Tibial artery (tissue), 4 donors: Measurements from ENCODE around the gene VPS13D.

Source experiments
- DNase-seq, 2 donors: peaks; one replicate each; pipeline ENCODE4 v3.0.0-alpha.2; 2019
- H3K27ac ChIP-seq, 2 donors: fragments of 200-600 bp; sonication (generic) in 1 of 2; 1 replicate in 1 of 2; 2 replicates in 1 of 2; pipeline ENCODE4 v1.5.1; 2018 to 2019; ENCODE audit warnings: mild to moderate bottlenecking in 1 of 2
- H3K27me3 ChIP-seq, 2 donors: fragments of 200-600 bp; sonication (generic) in 1 of 2; one replicate each; pipeline versions ENCODE4 v1.5.1 to v1.6.0; 2016 to 2019
- H3K36me3 ChIP-seq, 3 donors: fragments of 200-600 bp; sonication (generic) in 2 of 3; one replicate each; pipeline ENCODE4 v1.5.1; 2016 to 2019; ENCODE audit warnings: mild to moderate bottlenecking in 2 of 3
- H3K4me1 ChIP-seq, 4 donors: fragments of 200-600 bp; sonication (generic) in 2 of 4; 1 replicate in 3 of 4; 2 replicates in 1 of 4; pipeline ENCODE4 v1.5.1; 2016 to 2019
- H3K4me3 ChIP-seq, 2 donors: fragments of 200-600 bp; sonication (generic) in 1 of 2; 1 replicate in 1 of 2; 2 replicates in 1 of 2; pipeline ENCODE4 v1.5.1; 2018 to 2019; ENCODE audit warnings: mild to moderate bottlenecking in 2 of 2
- H3K9me3 ChIP-seq, 3 donors: fragments of 200-600 bp; sonication (generic) in 1 of 3; one replicate each; pipeline ENCODE4 v1.5.1; 2016 to 2019
- CTCF ChIP-seq, 2 experiments: fragments of 200-600 bp in 1 of 2; fragments of 450-650 bp in 1 of 2; IDR thresholded peaks; one replicate each; pipeline ENCODE4 v1.5.1; 2017 to 2019; ENCODE audit warnings: antibody characterized with exemption in 2 of 2, mild to moderate bottlenecking in 1 of 2, moderate library complexity in 1 of 2
- intact Hi-C: fragments of 100-400 bp; cut with DNase I; formaldehyde crosslinking; loops from one replicate; pipeline ENCODE4 v1.15.0; 2023; ENCODE audit warnings: low total_unique reads

VPS13D gene

GRCh38 chr1:12539705-12540579 is 310.1 kb downstream of the VPS13D start:
- H3K36me3 ChIP-seq = no peaks in the 10 kb centered on the region
- peak overlapping the region; percentile 79 to 80 for H3K27ac ChIP-seq
- no peaks in the 10 kb centered on the region for H3K27me3 ChIP-seq
- H3K4me3 ChIP-seq = peak overlapping the region; percentile 4 to 26
- intact Hi-C loops = loop anchor here (2.0 to 5.0 kb wide), 2 partner anchors 55 to 77 kb away; partner anchors contain the start of gene DHRS3
- TF ChIP-seq CTCF (IDR thresholded peaks at IDR 0.05) = peak; percentile 14 to 30
- H3K4me1 ChIP-seq = peaks cover 0 to 41% (median 28%) of the 10 kb centered on the region in 4 donors
- H3K9me3 ChIP-seq = no peaks in the 10 kb centered on the region
- DNase-seq = peak; percentile 93 to 97

- no peaks in the 10 kb centered on the region for H3K9me3 ChIP-seq
- peak; percentile 20 to 63 for DNase-seq
- intact Hi-C loops = loop anchor here (2.0 to 5.0 kb wide), 2 partner anchors 54 to 77 kb away; partner anchors contain the start of gene DHRS3
- H3K4me1 ChIP-seq = peaks cover 0 to 41% (median 28%) of the 10 kb centered on the region in 4 donors
- H3K27me3 ChIP-seq = no peaks in the 10 kb centered on the region
- no peaks in the 10 kb centered on the region for H3K36me3 ChIP-seq
- peak overlapping the region; percentile 79 to 80 for H3K27ac ChIP-seq
- no peak for TF ChIP-seq CTCF (IDR thresholded peaks at IDR 0.05)
- peak overlapping the region; percentile 4 to 26 for H3K4me3 ChIP-seq
These were observed 310.9 kb downstream of the VPS13D start for GRCh38 chr1:12540580-12541273.

- intact Hi-C loops = loop anchor here (2.0 to 5.0 kb wide), 2 partner anchors 53 to 76 kb away; partner anchors contain the start of gene DHRS3
- Histone ChIP-seq H3K27me3 (no peaks in the 10 kb centered on the region), H3K27ac (peak overlapping the region; percentile 79 to 80), H3K9me3 (no peaks in the 10 kb centered on the region), H3K36me3 (no peaks in the 10 kb centered on the region), H3K4me1 (peaks cover 0 to 43% (median 29%) of the 10 kb centered on the region in 4 donors), H3K4me3 (no peak overlapping the region)
- no peak for TF ChIP-seq CTCF (IDR thresholded peaks at IDR 0.05)
- peak; percentile 68 to 85 for DNase-seq
These were observed 311.7 kb downstream of the VPS13D start for GRCh38 chr1:12541274-12542137.

- intact Hi-C loops = loop anchor here (5.0 kb wide), 1 partner anchor 75 kb away; the partner anchor contains the start of gene DHRS3
- H3K4me1 ChIP-seq = peaks cover 0 to 49% (median 34%) of the 10 kb centered on the region in 4 donors
- H3K27ac ChIP-seq = peak overlapping the region; percentile 79 to 80
- H3K36me3 ChIP-seq = no peaks in the 10 kb centered on the region
- H3K9me3 ChIP-seq = no peaks in the 10 kb centered on the region
- TF ChIP-seq CTCF (IDR thresholded peaks at IDR 0.05) = no peak
- H3K4me3 ChIP-seq = no peak overlapping the region
- no peaks in the 10 kb centered on the region for H3K27me3 ChIP-seq
- no peak for DNase-seq
These were observed 312.3 kb downstream of the VPS13D start for GRCh38 chr1:12542138-12542465.
